ENCODE measurements around the gene FCGR3B. TPM values are rescaled to one million over a fixed set of nuclear protein-coding genes. Genes with fewer than 3 reads are reported as not detected.
"Not testable (repeated sequence)": the region's sequence is repeated elsewhere in the genome, so short reads cannot be mapped to it uniquely, and the experiment has no call there.

FCGR3B gene
- 1 to 10 TPM in 1 of 4 donors, under 1 TPM in 1, not detected in 2; 0.26 to 1.1 TPM for total RNA-seq

GRCh38 chr1:161631076-161631475 lies at the start of gene FCGR3B:
TSS of gene FCGR3B (minus strand) at chr1:161631176. CDS start at chr1:161631094, 82 bp downstream.
- Histone ChIP-seq H3K9me3 (no peaks in the 10 kb centered on the region), H3K27me3 (no peaks in the 10 kb centered on the region), H3K36me3 (no peaks in the 10 kb centered on the region), H3K27ac (no peak within 1 kb of the TSS), H3K4me3 (no peak within 1 kb of the TSS), H3K4me1 (no peaks in the 10 kb centered on the region)
- intact Hi-C loops (cut with DNase I; ENCODE audit: low total_unique reads) = no loop called here
- DNase-seq = no peak
- no peak for TF ChIP-seq CTCF (IDR thresholded peaks at IDR 0.05)
- no peak for TF ChIP-seq POLR2A (IDR thresholded peaks at IDR 0.05)

DNA sequence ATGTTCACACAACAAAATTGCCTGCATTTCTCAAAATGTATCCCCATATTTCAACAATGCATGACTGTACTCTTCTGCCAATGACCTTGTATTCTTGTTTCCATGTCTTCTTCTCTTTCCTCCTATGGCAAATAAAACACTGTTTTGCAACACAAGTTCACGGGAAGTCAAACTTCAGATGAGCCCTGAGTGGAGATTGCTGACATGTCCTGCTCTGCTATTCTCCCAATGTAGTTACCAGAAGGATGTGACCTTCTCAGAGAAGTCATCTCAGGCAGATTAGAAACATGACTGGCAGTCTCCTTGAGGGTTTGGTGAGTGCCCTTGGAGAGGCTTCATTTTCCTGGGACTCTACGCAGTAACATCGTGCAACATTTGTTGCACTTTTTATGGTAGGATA lies 47.5 kb upstream of the FCGR3B start:
- Histone ChIP-seq H3K4me1 (no peaks in the 10 kb centered on the region), H3K27ac (no peak overlapping the region), H3K9me3 (no peaks in the 10 kb centered on the region), H3K36me3 (no peaks in the 10 kb centered on the region), H3K27me3 (no peaks in the 10 kb centered on the region), H3K4me3 (no peak overlapping the region)
- no peak for DNase-seq
- intact Hi-C loops (cut with DNase I; ENCODE audit: low total_unique reads) = no loop called here
- TF ChIP-seq POLR2A (IDR thresholded peaks at IDR 0.05) (no peak), CTCF (IDR thresholded peaks at IDR 0.05) (no peak)

DNA sequence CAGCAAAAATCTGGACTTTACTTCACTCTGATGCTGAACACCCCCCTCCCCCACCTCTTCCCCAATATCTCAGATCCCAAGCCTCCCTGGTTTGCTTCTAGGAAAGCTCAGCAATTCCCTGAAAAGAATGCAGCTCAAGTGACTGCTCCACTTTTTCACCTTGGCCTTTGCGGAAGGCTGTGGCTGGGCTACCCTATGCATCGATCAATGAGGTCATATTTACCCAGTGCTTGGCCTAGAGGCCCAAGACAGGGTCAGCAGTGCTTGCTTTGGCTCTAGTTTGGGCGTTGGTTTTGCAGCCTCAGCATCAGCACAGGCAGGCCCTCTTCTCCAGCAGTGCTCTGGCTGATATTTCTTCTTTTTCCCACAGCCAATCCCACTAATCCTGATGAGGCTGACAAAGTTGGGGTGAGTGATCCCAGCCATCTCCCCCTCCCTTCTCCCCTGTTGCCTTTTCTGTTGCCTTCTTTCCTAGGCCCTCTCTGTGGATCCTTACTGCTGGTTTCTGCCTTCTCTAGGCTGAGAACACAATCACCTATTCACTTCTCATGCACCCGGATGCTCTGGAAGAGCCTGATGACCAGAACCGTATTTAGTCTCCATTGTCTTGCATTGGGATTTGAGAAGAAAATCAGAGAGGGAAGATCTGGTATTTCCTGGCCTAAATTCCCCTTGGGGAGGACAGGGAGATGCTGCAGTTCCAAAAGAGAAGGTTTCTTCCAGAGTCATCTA lies 46.1 kb upstream of the FCGR3B start:
- H3K4me1 ChIP-seq = no peaks in the 10 kb centered on the region
- H3K9me3 ChIP-seq = no peaks in the 10 kb centered on the region
- intact Hi-C loops (cut with DNase I; ENCODE audit: low total_unique reads) = no loop called here
- no peaks in the 10 kb centered on the region for H3K27me3 ChIP-seq
- no peak for TF ChIP-seq POLR2A (IDR thresholded peaks at IDR 0.05)
- TF ChIP-seq CTCF (IDR thresholded peaks at IDR 0.05) = no peak
- DNase-seq = no peak
- no peak overlapping the region for H3K27ac ChIP-seq
- no peak overlapping the region for H3K4me3 ChIP-seq
- H3K36me3 ChIP-seq = no peaks in the 10 kb centered on the region

- Histone ChIP-seq H3K9me3 (no peaks in the 10 kb centered on the region), H3K4me3 (no peak overlapping the region), H3K27me3 (no peaks in the 10 kb centered on the region), H3K36me3 (no peaks in the 10 kb centered on the region), H3K4me1 (no peaks in the 10 kb centered on the region), H3K27ac (no peak overlapping the region)
- DNase-seq = no peak
- TF ChIP-seq CTCF (IDR thresholded peaks at IDR 0.05) = no peak
- no peak for TF ChIP-seq POLR2A (IDR thresholded peaks at IDR 0.05)
- intact Hi-C loops (cut with DNase I; ENCODE audit: low total_unique reads) = no loop called here
These were observed 45.5 kb upstream of the FCGR3B start for GRCh38 chr1:161676441-161676840.

- H3K27me3 ChIP-seq; H3K9me3 ChIP-seq; H3K27ac ChIP-seq; H3K4me1 ChIP-seq; intact Hi-C loops (cut with DNase I; ENCODE audit: low total_unique reads); H3K36me3 ChIP-seq; H3K4me3 ChIP-seq; DNase-seq: not testable (repeated sequence)
These were observed 43.9 kb upstream of the FCGR3B start for GRCh38 chr1:161674908-161675307.

- H3K27me3 ChIP-seq; H3K27ac ChIP-seq; H3K4me1 ChIP-seq; intact Hi-C loops (cut with DNase I; ENCODE audit: low total_unique reads); H3K9me3 ChIP-seq; DNase-seq; H3K4me3 ChIP-seq; H3K36me3 ChIP-seq: not testable (repeated sequence)
These were observed 43.5 kb upstream of the FCGR3B start for GRCh38 chr1:161674447-161674846.

GRCh38 chr1:161673437-161673836 lies 42.5 kb upstream of the FCGR3B start:
- H3K9me3 ChIP-seq; H3K27me3 ChIP-seq; H3K4me1 ChIP-seq; H3K4me3 ChIP-seq; intact Hi-C loops (cut with DNase I; ENCODE audit: low total_unique reads); H3K36me3 ChIP-seq; H3K27ac ChIP-seq; DNase-seq: not testable (repeated sequence)

GRCh38 chr1:161671045-161672020 lies 40.4 kb upstream of the FCGR3B start:
- H3K9me3 ChIP-seq; H3K27me3 ChIP-seq; H3K36me3 ChIP-seq; H3K27ac ChIP-seq; DNase-seq; intact Hi-C loops (cut with DNase I; ENCODE audit: low total_unique reads); H3K4me3 ChIP-seq; H3K4me1 ChIP-seq: not testable (repeated sequence)

DNA sequence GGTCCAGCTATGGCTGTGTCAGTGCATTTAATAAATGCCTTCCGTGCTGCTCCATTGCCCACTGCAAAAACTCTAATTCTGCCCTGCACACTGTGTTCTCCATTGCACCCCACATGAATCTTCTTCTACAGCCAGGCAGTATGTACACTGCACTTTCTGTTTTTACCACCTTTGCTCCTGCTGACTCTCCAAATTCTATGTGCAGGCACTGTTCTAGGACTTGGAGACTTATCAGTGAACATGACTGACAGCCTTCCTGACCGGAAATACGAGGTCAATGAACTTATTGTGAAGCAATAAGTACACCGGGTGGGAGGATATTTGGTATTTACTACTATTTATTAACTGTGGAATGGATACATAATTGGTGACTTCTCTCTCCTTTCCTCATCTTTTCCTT lies 33.7 kb upstream of the FCGR3B start:
- H3K36me3 ChIP-seq; intact Hi-C loops (cut with DNase I; ENCODE audit: low total_unique reads); DNase-seq; H3K4me3 ChIP-seq; H3K27ac ChIP-seq; H3K9me3 ChIP-seq; H3K4me1 ChIP-seq; H3K27me3 ChIP-seq: not testable (repeated sequence)

Data from uterus (tissue), 4 donors.